Stimulated activated naive CD4-positive, alpha-beta T cell treated with Interleukin-2 at 50 U/mL for 16 hours (primary cell): Measurements from ENCODE around the gene ARL13A.
"Not testable (repeated sequence)": the region's sequence is repeated elsewhere in the genome, so short reads cannot be mapped to it uniquely, and the experiment has no call there.

Experiments
- DNase-seq: peaks from one replicate; lab custom pipeline; 2025; lab: John Stamatoyannopoulos, UW

The ARL13A gene

DNA sequence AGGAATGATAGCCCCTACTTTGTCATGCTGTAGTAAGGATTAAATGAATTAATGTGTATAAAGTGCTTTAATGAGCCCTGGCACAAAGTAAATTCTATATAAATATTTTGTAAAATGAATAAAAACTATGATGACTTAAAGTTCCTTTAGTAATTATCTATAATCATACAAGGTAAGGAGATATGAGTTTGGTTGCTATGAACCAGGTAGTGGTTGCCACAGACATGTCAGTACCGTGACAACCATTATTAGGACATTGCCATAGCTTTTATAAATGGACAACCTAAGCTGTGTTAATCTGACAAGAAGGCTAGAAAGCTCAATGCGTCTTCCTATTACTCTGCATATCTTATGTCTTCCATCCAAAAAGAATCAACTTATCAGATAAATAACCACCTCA lies at the start of gene ARL13A:
Gene ARL13A, plus strand, starts transcription at position 301 of the 400 bp plus-strand sequence. CDS start 3,982 bp downstream, outside the sequence.
- no peak for DNase-seq

DNA sequence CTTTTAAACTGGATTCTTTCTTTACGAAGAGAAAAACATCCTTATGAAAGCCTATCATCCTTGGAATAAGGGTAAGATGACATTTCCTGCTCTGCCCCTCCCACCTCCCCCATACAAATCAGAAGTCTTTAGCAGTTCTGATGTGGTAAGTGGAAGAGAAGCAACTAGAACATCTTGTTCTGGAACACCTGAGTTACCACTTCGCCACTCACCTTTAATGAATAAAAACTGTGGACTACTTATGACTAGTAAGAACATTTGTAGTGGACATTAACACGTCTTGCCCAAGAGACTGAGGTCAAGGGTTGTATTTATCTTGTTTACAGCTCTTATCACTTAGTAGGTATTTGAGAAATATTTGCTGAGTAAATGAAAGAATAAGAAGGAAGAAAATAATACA lies 45.1 kb upstream of the ARL13A start:
- no peak for DNase-seq

DNA sequence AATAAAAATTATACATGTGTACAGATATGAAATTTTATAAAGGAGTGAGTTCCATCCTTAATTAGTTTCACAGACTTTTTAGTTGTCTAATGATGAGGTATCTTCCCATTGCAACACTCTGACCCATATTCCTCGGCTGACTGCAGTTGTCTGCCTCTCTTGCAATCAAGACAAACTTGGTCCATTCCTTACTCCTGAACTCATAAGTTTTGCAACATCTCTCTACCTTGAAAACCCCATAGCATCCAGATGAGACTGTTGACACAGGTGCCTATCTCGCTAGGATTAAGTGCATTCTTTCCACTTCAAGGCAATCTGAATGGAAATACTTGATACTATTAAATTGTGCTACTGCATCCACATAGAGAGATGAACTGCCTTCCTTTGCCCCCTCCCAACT lies 43.1 kb upstream of the ARL13A start:
- no peak for DNase-seq

DNA sequence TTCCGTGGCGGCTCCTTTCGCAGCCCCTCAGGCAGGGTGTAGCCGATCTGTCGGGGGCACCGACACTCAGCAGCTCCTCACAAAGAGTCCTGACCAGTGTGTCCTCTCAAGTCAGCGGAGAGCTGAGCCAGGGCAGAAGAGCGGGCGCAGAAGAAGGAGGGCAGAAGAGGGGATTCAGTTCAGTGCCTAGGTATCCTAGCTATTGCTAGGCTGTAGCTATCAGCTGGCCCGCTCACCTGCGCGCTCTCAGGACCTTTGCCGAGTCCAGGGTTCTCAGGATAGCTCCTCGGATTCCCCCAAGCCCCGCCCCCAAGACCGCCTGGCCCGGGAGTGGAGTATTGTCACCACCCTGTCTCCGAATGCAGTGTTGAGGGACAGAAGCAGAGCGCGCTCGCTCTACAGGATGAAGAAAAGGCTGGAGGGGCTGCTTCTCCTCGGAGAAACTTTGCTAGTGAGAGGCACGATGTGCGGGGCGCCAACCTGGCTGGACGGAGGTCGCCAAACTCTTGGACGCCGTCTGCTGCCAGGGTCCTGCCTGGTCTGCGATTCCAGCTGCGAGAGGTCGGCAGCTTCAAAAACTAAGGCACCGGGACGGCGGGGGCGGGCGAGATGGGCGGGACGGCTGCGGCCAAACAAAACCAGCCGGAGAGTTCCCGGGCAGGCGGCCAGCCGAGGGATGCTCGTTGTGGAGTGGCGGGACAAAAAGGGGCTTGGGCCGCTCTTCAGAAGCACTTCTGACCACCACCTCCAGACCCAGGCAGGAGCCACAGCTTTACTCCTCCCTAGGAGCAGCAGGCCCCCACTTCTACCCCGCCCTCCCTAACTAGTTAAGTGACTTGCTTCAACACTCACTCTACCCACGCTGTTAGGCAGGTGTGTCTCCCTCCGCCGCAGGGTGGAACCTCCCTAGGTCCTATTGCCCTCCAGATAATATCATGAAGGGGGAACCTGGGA lies 40.6 kb upstream of the ARL13A start, which contains the start of gene XKRX:
Gene XKRX, minus strand, starts transcription at position 258 of the 954 bp plus-strand sequence. CDS start 613 bp downstream, outside the sequence.
- peak; percentile 22 for DNase-seq

DNA sequence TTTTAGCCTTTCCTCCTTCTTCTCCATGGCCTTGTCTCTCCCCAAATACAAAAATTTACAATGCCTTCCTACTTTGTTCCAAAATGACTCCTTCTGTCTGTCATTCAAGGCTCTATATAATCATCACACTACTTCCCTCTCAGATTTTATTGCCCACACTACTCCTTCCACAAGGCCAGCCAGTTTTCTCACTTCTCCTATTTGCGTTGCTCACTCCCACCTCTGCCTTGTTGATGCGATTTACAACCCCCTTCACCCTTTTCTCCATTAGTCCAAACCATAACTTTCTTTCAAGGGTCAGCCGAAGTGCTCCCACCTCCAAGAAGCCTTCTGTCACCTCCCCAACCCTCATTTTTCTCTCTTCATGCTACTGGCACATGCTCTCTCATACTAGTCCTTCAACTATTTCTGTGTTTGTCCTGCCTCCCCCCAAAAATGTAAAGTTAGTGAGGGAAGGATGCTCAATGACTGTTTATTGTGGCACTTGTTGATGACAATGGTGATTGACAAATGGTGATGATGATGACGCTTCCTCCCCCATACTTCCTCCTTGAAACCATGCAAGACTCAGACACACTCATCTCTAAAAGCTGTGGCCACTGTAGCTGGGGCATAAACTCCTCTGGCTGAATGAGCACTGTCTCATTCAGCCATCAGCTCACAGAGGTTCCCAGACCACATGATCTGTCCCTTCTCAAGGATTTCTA lies 38.1 kb upstream of the ARL13A start:
- no peak for DNase-seq

DNA sequence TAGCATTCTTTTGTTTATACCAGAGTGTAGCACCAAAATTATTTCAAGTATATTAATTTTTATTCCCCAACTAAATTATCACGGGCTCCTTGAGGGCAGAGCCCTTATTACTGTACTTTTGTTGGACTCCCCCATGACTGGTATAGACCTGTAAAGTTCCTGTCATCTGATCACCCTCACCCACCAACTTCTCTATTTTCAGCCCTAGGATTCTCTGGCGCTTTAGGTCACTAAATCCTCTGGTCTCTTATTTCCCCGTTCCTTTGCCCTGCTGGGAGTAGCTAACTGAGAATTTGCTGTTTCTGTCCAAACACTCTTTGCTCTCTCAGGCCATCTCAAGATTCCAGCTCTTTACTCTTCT lies 37.6 kb upstream of the ARL13A start:
- DNase-seq = no peak

DNA sequence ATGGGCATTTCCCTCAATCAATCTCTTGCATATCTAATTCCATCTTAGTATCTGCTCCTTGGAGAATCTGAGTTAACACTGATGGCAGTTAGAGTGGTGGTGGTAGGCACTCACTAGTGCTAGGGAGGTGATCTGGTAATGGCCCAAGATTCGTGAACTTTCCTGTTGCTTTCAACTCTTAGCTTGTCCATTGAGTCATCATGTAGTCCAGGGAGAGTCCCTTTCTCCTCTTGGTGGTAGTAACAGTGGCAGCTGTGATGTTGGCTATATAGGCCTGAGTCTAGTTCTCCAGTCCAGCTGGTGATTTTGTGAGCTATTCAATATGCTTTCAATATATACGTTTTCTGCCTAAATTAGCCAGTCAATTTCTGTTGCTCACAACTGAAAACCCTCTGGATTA lies 33.7 kb upstream of the ARL13A start:
- DNase-seq = no peak

DNA sequence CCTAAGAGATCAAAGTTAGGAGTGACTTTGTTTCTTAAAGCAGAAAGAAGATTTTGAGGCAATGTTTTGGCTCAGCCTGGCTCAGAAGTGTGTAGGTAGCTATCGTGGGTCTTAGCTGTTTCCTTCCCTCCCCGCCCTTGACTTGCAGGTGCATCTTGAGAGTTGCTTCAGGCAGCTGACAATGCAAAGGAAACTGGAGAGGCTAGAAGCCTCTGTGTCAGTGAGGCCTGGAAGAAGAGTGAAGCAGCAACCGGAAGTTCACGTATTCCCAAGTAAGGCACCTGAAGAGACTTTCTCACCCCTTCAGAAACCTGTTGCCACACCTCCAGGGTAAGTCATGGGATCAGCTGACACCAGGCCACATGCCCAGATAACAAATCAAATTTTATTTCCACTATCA lies 30.2 kb upstream of the ARL13A start:
- no peak for DNase-seq

DNA sequence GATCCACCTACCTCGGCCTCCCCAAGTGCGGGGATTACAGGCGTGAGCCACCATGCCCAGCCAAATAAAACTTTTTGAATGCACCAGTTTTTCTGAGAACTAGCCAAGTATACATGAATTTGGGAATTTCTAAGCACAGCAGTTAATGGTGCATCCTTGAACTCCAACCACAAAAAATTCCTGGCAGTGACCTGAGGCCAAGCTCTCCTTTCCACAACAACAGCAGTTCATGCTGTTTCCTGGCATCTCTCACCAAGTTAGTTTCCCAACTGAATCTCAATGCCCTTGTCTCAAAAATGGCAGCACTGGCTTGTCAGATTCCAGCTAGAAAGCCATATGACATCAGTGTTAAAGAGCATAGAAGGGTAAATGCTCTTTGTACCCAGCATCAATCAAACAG lies 24.9 kb upstream of the ARL13A start:
- DNase-seq = no peak

DNA sequence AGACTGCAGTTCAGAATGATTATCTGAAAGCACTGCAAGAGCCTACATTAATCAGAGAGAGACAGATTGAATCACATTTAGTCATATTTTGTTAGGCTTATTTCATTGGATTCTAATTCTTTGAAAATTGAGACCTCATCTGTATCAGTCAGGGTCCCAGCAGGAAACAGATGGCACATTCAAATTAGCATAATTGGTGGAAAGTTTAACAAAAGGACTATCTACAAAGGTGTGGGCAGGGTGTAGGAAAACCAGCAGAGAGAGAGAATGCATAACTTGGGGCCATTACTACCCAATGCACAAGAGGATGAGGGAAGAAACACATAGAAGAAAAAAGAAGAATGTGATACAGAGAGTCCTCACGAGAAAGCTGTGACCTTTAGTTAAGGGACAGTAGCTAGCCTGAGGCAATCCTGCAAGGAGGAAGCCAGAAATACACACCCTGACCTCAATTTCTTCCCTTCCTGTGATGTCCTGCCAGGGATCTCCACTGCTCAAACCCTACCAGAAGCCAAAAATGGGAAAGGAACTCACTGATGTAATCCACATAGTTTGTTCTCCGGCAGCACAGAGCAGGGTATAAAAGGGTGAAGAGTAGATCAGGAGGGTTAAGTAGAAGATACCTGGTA lies 23.1 kb upstream of the ARL13A start:
- no peak for DNase-seq

DNA sequence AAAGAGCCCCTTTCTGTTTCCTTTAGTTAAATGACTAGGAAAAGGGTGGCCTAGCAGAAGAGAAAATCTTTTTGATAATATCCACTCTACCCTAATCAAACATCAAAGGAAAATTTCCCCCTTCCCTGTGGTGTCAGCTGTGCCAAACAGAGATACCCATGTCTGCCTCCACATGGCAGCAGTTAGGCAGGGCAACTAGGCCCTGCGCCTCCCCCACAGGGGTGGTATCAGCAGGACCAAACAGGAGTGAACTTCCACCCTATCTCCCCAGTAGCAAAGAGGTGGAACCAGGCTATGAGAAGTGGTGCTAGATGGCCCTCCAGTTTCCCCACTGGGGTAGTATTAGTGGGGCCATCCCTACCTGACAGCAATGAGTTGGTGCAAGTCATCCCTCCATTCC lies 21.0 kb upstream of the ARL13A start:
- no peak for DNase-seq

DNA sequence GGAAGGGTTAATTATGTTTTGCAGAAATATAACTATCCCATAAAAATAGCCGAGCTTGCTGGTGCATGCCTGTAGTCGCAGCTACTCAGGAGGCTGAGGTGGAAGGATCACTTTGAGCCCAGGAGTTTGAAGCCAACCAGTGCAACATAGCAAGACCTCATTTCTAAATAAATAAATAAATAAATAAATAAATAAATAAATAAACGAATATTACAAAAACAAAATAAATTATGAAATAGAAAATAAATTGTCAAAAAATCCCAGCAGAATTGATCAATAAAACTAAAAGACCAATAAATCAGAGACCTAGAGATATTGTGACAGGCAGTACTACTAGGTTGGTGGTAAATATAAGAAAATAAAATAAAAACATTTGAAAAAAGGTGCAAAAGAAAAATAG lies 6.7 kb upstream of the ARL13A start:
- no peak for DNase-seq

DNA sequence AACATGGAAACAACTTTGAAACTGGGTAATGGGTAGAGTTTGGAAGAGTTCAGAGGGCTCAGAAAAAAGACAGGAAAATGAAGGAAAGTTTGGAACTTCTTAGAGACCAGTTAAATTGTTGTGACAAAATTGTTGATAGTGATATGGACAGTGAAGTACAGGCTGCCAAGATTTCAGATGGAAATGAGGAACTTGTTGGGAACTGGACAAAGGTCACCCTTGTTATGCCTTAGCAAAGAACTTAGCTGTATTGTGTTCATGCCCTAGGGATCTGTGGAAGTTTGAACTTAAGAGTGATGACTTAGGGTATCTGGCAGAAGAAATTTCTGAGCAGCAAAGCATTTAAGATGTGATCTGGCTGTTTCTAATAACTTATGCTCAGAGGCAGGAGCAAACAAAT lies 5.1 kb upstream of the ARL13A start:
- DNase-seq = no peak

DNA sequence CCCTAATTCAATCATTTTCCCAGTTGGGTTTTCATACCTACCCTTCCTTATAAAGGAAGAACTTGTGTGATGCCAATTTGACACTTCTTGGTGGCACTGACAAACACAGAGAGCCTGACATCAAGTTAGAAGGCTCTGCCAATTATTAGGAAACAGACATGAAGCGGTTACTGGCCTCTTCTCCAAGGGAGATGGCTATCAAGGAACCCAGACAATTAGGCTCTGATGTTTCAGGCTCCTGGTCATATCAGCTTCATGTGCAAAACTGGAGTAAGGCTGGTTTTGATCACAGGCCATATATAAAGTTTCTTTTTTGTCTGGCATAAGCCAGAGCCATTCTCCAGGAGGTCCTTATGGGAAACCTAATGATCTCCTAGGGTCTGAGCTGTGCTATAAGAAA lies 428 bp downstream of the ARL13A start:
- DNase-seq = no peak

DNA sequence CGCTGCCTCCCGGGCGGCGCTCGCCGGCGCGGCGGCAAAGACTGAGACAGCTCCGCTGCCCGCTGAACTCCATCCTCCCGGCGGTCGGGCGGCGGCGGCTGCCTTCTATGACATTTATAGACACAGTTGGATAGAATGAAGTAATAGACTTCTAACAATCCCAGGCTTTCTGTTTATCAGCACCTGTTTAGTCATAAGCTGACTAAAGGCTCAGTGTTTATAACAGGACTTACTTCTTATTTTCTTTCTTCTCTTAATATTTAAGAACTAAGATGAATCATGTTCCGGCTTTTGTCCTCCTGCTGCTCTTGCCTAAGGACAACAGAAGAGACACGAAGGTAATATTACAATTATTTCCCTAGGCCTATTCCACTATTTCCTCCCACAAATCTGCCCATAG lies 3.9 kb downstream of the ARL13A start:
- no peak for DNase-seq

DNA sequence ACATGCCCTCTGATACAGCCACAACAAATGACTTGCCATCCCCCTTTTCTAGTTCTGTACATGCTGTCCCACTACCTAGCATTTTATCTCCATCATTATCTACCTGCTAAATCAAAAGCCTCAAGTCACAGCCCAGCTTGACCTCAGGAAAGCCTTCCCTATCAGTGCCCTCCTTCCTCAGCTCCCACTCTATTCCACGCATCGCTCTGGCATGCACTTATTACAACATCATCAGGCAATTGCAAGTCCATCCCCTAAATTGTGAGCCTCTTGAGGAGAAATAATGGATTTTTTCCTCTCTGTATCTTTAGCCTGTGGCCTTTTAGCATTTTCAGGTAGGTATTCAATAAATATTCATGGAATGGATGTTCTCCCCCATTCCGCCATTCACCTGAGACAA lies 5.7 kb downstream of the ARL13A start:
- DNase-seq = no peak

DNA sequence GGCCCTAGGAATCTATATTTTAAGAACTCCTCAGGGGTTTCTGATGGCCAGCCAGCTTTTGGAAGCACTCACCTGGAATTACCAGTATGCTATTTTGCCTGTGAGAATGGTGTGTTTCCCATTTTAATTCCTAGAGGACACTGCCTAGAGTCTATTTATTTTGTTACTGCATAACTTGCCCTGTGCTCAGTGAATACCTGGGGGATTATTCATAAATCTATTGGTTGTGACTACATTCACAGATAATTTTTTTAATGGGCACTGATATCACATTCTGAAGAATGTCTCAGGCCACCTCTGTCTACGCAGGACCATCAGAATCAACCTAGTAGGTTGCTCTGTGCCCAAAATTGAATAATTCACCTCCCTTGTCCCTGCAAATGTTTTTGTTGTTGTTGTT lies 6.7 kb downstream of the ARL13A start:
- DNase-seq = no peak

DNA sequence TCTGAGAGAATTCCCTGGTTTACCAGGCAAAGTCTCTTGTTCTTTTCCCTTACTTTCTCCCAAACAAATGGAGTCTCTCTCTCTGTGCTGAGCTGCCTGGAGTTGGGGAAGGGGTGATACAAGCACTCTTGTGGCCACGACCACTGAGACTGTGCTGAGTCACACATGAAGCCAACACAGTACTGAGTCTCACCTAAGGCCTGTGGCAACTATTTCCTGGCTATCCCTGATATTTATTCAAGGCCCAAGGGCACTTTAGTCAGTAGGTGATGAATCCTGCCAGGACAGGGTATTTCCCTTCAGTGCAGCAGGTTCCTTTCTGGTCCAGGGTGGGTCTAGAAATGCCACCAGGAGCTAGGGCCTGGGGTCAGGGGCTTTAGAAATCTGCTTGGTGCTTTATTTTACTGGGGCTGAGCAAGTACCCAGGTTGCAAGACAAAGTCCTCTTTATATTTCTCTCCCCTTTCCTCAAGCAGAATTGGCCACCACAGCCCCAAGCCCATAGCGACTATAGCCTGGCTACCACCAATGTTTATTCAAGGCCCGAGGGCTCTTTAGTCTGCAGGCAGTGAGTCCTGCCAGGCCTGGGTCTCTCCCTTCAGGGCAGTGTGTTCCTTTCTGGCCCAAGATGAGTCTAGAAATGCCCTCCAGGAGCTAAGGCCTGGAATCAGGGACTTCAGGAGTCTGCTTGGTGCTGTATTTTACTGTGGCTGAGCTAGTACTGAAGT lies 10.5 kb downstream of the ARL13A start:
- no peak for DNase-seq

DNA sequence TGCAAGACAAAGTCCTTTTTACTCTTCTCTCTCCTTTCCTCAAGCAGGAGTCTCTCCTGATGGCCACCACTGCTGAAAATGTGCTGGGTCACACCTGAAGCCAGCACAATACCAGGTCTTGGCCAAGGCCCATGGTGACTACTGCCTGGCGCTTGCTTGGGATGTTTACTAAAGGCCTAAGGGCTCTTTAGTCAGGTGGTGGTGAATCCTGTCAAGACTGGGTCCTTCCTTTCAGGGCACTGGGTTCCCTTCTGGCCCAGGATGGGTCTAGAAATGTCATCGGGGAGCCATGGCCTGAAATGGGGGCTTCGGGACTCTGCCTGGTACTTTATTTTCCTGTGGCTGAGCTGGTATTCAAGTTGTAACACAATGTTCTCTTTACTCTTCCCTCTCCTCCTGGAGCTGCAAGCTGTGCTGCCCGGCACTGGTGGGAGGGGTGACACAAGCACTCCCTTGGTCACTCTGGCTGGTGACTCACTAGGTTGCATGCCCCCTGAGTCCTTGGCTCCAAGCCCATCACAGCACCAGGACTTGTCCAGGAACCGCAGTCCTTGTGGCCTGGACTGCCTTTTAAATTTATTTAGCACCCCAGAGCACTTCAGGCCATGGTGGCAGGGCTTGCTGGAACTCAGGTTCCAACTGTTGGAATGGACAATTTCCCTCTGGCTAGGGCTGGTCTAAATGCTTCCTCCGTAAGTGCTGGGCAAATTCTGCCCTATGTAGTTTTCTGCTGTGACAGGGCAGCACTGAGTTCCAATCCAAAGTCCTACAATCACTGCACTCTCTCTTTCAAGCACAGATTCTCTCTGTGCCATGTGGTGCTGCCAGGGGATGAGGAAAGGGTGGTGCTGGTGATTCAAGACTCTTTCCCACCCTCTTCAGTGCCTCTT lies 11.3 kb downstream of the ARL13A start:
- DNase-seq = no peak

DNA sequence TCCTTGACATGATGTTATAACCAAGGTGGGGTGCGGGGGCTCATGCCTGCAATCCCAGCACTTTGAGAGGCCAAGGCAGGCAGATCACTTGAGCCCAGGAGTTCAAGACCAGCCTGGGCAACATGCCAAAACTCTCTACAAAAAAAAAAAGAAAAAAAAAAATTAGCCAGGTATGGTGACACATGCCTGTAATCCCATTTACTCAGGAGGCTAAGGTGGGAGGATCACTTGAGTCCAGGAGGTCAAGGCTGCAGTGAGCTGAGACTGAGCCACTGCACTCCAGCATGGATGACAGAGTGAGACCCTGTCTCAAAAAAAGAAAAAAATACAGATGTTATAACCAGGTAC lies 12.0 kb downstream of the ARL13A start:
- not testable (repeated sequence) for DNase-seq

DNA sequence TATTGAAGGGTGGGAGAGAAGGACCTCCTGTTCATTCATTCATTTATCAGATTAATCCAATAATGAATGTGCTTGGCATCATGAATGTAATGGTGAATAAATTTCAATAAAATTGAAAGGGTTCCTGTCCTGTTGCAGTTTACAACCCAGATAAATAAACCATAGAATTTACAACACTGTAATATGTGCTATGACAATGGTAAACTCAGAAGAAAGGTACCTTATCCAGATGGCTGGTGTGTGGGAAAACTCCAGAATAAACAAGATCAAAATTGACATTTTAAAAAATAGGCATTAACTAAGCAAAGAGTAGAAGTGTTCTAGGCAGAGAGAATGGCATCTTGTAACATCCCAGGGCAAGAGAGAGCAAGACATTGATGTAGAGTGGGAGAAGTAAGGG lies 15.3 kb downstream of the ARL13A start:
- no peak for DNase-seq
